GM21528 (cell line): ENCODE results near the gene FIBP.

Source experiments
- ATAC-seq: cut with Tn5 transposase; IDR thresholded peaks from one replicate; pipeline ENCODE4 v1.9.1; 2021; ENCODE audit warnings: mild to moderate bottlenecking, moderate library complexity; ENCODE audit not compliant: unreplicated experiment, low FRiP score

FIBP gene

DNA sequence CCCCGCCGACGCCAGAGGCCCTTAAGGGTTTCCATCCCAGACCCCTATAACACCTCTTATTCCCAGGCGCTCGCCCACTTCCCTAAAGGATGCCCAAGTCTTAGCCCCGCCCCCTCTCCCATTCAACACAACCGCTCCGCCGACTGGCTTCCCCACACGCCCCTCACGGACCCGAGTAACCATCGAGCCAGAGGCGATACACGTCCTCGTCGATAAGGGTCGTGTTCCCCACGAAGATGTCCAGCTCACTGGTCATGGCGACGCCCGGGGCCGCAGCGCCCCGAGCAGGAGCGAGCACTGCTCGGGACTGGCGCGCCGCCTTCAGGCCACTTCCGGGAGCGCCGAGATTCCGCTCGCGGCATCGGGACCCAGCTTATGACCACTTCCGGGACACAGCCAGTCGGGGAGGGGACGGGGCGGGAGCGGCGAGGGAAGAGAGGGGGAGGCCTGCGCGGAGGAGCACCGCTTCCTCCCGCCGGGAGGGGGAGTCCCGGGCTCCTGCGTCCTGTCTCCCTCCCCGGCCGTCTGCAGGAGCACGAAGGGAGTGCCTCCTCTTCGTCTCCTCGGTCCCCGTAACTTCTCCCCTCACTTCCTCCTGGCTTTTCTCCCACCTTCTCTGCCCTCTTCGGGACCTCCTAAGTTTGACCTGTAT lies at the start of gene FIBP:
FIBP (minus strand) TSS at position 309 of the 652 bp plus-strand sequence; CDS start at position 256, 53 bp downstream.
- ATAC-seq = peak; percentile 38

DNA sequence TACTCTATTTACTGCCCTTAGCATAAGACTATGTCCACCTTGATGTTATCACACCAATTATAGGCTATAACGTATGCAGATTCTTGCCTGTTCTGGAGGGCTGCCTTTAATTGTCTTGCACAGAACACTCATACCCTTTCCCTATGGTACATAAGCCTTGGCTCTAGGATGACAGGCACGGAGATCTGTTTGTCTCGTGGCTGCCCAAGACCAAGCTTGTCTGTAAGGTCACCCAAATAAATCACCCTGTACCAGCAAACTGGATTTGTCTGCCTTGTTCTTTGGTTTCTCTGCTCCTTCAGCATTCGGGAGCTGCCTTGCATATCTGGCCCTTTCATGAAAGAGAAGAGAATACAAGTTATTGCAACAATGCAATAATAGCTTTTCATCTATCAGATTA lies 49.5 kb upstream of the FIBP start:
- no peak for ATAC-seq

DNA sequence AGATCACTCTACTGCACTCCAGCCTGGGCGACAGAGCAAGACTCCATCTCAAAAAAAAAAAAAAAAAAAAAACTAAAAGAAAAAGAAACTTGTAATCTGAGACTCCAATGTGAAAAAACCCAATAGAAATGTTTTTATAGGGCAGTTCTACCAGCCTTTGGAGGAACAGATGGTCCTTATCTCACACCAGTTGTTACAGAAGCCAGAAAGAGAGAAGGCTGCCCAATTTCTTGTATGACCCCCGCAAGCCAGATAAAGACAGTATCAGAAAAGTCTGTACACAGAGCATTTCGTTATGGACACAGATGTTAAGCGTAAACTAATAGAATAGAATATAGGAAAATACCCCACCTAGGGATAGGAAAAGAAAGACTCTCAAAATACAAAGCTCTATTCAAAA lies 45.7 kb upstream of the FIBP start:
- ATAC-seq = no peak

DNA sequence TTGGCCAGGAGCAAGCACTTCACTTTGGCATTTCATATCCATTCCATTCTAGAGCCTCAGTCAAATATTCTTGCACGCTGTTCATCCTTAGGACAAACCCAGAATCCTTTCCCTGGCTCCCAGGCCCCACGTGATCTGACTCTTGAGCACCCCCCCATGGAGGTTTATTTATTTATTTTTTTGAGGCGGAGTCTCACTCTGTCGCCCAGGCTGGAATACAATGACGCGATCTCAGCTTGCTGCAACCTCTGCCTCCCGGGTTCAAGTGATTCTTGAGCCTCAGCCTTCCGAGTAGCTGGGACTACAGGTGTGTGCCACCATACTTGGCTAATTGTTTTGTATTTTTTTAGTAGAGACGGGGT lies 44.3 kb upstream of the FIBP start:
- no peak for ATAC-seq

DNA sequence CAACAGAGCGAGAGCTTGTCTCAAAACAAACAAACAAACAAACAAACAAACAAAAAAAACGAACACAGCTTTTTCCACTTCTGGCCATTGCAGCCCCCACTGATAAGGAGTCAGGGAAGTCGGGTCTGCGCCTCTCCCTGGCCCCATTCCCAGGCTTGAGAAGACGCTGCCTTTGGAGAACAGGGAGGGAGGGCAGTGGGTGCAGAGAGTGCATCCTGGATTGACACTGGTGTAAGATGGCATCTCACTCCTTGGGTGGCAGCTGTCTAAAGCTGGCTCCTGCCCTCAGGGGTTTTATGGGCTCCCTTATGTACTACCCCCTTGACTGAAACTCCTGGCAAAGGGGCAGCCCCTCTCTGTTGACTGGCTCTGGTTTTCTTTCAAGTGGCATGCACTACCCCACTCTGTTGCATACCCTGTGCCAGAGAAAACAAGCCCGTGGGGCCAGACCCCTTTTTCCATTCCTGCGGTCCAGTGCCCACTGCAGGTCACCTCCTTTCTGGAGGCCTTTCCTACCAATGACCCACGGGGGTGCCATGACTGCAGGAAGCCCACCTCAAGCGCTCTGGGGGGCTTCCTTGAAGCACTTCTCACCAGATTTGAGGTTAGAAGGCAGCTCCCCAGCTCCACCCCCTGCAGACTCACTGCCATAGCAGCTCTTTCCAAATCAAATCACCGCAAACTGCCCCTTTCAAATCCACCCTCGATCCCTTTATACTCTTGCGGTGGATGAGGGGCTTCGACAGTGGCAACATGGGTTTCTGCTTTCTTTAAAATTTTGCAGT lies 43.7 kb upstream of the FIBP start:
- no peak for ATAC-seq

DNA sequence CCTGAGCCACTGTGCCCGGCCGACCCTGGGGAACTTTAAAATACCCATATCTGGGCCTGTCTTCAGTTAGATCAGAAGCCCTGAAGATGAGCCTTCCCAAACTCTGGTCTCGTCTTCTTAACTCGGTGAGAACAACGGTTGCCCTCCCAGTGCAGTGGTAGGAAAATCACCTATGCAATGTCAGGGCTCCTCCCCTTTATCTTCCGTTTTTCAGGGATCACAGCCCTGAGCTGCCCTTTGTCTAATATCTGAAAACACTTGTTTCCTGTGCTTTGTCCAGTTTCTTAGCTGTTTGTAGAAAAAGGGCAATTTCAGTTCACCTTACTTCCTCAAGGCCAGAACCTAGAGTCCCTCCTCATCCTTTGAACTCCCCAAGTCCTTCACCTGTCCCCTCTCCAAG lies 40.4 kb upstream of the FIBP start:
- ATAC-seq = no peak

DNA sequence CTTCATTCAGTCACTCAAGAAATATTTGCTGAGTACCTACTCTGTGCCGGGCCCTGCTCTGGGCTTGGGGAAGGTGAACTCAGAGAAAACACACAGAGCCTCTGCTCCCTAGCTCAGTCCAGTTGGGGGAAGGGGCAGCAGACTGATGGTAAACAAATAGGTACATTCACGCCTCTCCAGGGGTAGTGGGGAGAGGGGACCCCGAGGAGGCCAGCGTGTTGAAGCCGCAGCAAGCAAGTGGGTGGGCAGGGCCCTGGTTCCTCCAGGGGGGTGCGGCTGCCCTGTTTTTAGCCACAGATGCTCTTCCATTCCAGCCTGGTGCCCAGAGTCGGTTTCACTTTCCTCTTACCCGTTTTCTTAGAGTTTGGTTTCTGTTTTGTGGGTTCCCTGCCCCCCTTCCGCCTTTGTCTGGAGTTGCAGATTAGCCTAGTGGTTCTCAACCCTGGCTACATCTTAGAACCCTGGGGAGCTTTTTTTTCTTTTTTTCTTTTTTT lies 39.7 kb upstream of the FIBP start:
- ATAC-seq = no peak

DNA sequence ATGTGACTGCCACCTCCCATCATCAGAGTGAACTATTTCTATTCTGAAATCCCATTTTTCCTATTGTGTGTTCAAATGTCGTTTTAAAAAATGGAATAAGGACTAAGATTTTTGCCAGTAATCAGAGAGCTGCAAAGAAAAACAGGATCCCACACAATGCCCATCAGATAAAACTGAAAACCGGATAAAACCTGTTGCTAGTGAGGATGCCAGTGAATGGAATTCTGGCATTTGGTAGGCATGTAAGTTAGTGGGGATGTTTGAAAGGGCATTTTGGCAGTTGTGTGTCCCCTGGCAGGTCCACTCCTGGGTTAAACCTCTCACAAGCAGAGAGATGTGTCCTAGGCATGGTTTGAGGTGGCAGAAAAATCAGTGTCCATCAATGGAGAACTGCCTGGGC lies 37.1 kb upstream of the FIBP start:
- no peak for ATAC-seq

DNA sequence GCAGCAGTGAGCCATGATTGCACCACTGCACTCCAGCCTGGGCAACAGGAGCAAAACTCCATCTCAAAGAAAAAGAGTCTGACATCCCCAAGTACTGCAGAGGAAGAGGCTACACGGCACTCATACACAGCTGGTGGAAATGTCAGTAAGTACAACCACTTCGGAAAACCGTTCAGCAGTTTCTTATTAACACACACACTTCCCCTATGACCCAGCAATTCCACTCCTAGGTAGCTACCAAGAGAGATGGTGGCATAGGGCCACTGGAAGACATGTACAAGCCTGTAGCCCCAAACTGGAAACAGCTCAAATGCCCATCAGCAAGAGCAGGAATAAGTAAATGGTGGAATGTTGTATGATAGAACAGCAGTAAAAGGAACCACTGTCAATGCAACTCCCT lies 34.3 kb upstream of the FIBP start:
- no peak for ATAC-seq

DNA sequence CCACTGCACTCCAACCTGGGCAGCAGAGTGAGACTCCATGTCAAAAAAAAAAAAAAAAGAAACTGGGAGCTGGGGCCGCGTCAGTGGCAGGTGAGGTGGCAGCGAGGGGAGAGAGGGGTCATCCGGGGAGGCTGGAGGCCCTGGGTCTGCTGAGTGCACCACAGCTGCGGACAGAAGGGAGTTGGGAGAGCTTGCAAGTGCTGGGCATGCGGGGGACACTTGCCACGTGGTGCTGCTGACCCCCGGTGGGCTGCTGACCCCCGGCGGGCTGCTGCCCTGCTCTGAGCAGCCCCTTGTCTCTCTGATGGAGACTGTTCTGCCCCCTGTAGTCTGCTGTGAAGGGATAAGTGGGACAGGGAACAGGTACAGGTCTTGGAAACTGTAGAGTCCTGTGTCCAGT lies 33.6 kb upstream of the FIBP start:
- ATAC-seq = no peak

DNA sequence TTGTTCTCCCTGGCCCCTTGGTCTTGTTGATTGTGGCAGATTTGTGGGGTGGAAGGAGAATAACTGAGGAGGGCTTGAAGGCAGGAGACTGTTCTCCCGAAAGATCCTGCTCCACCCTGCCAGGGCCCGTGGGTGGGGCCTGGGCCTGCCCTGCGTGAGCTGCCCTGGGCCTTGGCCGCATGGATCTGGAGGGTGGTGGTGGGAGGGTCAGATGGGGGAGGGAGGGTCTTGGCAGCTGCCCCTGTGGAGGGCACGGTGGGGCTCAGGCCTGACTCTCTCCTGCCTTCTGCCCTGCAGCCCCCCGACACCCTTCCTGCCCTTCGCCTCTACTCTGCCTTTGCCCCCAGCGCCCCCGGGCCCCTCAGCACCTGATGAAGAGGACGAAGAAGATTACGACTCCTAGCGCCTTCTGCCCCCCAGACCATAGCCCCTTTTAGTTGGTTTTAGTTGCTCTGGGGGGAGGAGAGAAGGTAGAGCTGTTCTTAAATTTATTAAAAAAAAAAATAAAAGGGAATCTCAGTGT lies 32.8 kb upstream of the FIBP start:
- ATAC-seq = no peak

DNA sequence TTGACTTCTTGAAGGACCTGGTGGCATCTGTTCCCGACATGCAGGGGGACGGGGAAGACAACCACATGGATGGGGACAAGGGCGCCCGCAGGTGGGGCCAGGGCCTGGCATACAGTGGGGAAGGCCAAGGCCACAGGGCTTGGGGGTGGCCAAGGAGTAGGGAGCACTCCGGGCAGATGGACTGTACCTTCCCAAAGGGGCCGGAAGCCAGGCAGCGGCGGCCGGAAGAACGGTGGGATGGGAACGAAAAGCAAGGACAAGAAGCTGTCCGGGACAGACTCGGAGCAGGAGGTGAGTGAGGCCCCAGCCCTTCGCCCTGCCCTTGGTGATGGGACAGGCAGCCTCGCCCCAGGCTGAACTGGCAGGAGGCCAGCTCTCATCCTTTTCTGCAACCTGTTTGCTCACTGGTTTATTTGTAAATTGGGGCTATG lies 32.1 kb upstream of the FIBP start:
- ATAC-seq = no peak

DNA sequence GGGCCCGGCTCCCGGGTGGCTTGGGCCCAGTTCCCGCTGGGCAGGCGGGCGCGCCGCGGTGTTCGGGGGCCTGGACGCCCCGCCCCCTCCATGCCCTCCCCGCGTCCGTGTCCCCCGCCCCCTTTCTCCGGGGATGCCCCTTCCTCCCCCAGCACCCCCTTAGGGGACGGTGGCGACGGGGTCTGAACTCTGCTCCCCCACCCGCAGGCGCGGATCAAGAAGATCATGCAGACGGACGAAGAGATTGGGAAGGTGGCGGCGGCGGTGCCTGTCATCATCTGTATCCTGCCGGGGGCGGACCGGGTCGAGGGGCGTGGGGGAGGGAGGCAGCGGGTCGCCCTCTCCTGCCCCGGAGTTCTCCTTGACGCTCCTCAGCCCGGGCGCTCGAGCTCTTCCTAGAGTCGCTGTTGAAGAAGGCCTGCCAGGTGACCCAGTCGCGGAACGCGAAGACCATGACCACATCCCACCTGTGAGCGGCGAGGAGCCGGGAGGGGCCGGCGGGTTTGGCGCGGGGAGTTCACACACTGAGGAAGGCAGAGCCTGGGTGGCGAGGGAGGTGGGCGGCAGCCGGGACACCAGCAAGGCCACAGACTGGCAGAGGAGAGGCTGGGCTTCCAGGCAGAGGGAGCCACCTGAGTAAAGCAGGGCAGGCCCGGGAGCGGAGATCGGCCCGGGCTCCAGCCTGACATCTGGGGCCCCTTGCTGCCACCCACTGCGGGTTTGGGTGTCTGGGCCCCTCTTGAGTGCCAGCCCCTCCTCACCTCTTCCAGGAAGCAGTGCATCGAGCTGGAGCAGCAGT lies 31.5 kb upstream of the FIBP start:
- peak; percentile 41 for ATAC-seq

DNA sequence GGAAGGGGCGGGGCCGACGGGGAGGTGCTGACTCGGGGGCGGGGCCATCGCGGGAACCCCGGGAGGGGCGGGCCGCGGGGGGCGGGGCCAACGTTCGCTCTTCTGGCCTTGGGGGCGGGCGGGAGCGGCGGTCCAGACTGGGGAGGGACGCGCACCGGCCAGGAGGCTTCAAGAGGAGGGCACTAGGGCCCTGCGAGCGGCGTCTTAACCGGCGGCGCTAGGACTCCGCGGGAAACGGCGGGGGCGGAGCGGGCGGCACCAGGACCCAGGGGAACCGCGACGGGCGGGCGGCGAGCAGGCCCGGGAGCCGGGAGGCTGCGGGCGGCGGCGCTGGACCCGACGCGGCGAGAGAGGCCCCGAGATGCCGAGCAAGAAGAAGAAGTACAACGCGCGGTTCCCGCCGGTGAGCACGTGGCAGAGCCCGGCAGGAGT lies 30.9 kb upstream of the FIBP start, which contains the start of gene DRAP1:
DRAP1 (plus strand) TSS at position 286 of the 432 bp plus-strand sequence; CDS start at position 362, 76 bp downstream.
- peak; percentile 81 for ATAC-seq

DNA sequence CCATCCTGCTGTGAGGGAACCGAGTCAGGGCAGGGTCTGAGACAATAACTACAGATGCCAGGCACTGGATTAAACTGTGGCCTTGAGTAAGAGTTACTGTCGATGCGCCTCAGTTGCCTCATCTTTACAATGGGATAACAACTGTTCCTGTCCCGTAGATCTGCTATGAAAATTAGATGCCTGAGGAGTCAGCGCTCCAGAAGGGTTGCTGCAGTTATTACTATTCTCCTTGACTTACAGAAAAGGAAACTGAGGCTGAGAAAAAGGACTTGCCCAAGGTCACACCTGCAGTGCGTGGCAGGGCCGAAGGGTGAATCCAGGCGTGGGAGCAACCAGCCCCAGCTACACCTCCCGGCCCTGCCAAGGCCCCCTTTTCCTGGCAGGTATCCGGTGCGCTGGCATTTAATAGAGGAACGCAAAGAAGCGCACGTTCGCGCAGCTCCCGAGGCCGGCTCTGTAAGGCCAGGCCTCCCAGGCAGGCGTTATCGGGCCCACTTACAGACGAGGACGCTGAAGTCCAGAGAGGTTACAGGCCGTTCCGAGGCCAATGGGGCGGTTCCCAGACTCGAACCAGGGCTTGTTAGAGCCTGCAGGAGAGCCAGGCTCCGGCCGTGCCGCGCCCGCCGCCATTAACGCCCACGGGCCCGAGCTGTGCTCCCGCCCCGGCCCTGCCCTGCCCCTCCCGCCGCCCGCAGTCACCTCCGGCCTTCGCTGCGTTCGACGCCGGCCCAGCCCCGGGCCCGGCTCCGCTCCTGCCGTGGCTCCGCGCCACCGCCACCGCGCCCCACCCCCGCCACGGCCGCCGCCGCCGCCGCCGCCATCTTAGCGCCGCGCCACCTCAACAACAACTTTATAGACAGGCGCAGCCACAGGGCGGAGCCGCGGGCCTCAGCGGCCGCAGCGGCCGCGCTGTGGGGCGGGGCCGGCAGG lies 30.2 kb upstream of the FIBP start, which contains the start of gene C11orf68:
C11orf68 (minus strand) TSS at position 852 of the 930 bp plus-strand sequence; CDS start at position 821, 31 bp downstream.
- ATAC-seq = peak; percentile 47

DNA sequence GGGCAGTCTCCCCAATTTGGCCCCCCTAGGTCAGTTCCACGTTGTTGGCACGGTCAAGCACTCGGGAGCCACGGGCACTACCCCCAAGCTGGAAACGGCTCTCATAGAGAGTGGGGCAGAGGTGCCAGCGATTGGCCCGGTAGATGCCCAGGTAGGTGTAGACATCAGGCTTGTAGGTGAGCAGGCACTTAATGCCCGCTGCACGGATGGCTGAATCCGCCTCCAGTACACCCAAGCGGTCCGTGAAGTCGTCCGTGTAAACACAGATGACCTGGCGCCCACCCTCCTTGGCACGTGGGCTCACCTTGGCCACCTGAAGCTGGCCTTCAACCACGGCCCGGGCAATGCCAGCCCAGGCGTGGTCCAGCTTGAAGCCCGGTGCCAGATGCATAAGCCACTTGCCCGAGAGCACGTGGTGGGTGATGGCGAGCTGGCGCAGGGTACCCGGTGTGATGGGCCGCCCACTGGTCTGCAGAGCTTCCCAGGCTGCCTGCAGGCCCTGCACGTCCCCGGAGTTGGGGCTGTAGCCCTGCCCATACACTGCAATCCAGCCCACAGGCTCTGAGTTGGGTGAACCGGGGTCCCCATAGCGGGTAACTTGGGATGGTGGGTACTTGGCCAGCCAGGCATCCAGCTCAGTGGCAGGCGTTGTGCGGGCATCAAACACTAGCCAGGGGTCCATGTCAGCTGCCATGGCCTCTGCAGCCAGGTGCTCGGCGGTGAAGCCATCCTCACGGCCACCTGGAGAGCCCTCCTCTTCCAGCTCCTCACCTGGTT lies 29.4 kb upstream of the FIBP start:
- no peak for ATAC-seq

DNA sequence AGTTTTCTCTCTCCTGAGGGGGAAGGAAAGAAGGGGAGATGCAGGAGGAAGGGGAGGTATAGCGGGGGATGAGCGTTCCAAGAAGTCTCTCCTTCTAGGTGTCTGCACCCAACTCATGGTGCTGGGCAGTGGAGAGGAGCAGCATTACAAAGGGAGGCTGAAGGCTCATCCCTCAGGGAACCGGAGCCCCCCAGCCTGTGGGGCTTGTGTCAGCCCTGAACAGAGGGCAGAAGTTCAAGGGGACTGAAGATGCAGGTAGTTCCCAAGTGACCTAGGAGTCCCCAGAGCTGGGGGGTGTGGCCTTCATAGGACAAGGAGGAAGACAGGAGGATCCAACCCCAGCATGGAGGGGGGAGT lies 28.8 kb upstream of the FIBP start:
- ATAC-seq = no peak

DNA sequence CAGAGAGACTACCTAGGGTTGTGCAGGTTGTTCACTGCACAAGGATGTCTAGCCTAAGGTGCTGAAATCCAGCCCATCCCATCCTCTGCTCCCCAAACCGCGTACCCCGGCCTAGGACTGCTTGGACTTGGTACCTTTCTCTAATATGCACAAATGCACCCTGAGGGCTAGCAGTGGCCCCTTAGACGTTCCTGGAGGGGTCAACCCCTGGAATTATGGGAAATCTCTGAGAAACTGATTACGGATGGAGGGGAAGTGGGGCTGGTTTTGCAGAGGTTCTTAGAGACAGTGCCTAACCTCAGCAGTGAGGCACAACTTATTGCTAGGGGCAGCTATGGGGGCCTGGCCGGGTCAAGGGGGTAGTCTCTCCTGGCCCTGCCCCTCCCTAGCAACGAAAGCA lies 28.1 kb upstream of the FIBP start:
- no peak for ATAC-seq

DNA sequence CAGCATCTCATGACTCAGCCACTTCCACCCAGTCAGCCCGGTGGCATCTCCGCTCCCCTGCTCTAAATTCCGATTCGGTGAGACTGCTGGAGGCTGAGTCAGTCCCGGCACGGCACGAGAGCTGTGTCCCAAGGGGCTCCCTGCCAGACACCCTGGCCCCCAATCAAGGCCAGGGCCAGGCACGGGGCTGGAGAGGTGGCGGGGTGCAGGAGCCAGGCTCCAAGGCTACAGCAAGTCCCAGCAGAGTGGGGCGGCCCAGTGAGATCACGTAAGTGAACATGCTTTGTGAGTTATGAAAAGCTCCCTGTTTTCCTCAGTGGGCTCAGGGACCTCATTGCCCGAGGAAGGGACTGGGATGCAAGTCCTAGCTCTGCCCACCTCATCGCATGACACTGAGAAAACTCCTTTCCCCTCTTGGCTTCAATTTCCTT lies 27.6 kb upstream of the FIBP start:
- no peak for ATAC-seq
